ENCODE measurements around the gene GRB14.
"Not testable (repeated sequence)": the region's sequence is repeated elsewhere in the genome, so short reads cannot be mapped to it uniquely, and the experiment has no call there.

The GRB14 gene

GRCh38 chr2:164554487-164554886 is 66.8 kb downstream of the GRB14 start:
- DNase-seq = no peak

DNA sequence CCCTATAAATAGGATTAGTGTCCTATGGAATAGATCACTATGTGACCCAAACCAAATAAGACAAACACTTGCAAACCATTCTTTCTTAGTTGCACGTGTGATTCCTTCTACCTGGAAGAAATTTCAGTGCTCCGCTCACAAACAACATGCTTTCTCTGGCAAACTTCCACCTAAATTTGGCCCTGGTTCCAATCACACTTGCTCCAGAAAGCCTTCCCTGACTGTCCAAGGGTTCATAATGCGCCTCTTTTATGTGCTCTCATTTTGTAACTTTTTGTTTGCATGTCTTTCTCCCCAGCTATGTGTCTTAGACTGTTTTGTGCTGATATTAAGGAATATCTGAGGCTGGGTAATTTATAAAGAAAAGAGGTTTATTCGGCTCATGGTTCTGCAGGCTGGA is 69.8 kb downstream of the GRB14 start:
- no peak for DNase-seq

DNA sequence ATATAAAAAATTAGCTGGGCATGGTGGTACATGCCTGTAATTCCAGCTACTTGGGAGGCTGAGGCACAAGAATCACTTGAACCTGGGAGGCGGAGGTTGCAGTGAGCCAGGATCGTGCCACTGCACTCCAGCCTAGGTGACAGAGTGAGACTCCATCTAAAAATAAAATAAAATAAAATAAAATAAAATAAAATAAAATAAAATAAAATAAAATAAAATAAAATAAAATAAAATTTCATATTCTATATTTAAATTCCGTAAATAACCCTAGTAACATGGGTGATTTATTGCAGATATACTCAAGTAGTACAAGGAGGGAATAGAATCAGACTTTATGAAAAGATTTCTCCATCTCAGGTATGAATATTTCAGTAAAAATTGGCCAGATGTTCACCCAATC is 71.6 kb downstream of the GRB14 start:
- not testable (repeated sequence) for DNase-seq

DNA sequence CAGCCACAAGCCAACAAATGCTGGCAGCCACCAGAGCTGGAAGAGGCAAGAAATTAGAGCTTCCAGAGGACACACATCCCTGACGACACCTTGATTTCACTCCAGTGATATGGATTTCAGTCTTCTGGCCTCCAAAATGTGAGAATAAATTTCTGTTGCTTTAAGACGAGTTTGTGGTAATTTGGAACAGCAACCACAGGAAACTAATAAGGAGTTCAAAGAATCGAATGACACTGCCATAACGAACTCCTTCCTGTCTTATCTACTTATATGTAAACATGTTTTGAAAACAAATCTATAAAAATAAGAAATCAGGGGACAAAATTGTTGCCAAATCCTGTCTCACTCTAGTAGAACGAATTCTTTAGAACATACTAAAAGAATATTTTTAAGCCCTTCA is 75.8 kb downstream of the GRB14 start:
- no peak for DNase-seq

DNA sequence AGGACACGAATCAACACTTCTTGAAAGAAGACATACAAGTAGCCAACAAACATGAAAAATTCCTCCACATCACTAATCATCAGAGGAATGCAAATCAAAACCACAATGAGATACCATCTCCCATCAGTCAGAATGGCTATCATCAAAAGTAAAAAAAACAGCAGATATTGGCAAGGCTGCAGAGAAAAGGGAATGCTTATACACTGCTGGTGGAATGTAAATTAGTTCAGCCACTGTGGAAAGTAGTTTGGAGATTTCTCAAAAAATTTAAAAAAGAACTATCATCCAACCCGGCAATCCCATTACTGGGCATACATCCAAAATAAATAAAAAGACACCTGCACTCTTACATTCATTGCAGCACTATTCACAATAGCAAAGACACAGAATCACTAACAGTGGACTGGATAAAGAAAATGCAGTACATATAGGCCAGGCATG is 78.7 kb downstream of the GRB14 start:
- no peak for DNase-seq

GRCh38 chr2:164538240-164538866 is 82.9 kb downstream of the GRB14 start:
- no peak for DNase-seq

GRCh38 chr2:164535280-164536025 is 85.8 kb downstream of the GRB14 start:
- no peak for DNase-seq

- DNase-seq = no peak
Measured at GRCh38 chr2:164530464-164530863, 90.8 kb downstream of the GRB14 start.

- no peak for DNase-seq
Measured at GRCh38 chr2:164523726-164524125, 97.6 kb downstream of the GRB14 start.

GRCh38 chr2:164523009-164523408 is 98.3 kb downstream of the GRB14 start:
- no peak for DNase-seq

DNA sequence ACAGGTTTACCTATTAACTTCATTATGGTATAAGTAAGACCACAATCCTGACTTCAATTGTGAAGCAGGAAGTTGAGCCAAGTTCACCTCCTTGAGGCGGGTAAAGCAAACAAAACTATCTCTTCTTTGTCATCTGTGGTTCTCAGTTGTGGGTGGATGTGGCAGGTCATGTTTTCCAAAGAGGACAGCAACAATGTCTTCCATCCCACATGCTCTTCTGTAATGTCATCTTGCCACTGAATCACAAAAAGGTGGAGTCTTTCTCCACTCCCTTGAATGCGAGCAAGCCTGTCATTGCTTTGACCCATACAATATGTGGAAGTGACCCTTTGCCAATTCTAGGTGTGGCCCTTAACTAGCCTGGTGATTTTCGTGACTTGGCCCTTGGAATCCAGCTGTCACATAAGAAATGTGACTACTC is 98.7 kb downstream of the GRB14 start:
- no peak for DNase-seq

DNA sequence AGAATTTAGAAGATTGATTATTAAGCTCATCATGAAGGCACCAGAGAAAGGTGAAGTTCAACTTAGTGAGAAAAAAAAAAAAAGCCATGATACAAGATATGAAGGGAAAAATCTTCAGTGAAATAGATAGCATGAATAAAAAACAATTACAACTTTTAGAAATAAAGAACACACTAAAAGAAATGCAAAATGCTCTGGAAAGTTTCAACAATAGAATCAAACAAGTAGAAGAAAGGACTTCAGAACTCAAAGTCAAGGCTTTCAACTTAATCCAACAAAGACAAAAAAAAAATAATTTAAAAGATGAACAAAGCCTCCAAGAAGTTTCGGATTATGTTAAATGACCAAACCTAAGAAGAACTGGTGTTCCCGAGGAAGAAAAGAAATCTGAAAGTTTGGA is 105.5 kb downstream of the GRB14 start:
- DNase-seq = no peak

DNA sequence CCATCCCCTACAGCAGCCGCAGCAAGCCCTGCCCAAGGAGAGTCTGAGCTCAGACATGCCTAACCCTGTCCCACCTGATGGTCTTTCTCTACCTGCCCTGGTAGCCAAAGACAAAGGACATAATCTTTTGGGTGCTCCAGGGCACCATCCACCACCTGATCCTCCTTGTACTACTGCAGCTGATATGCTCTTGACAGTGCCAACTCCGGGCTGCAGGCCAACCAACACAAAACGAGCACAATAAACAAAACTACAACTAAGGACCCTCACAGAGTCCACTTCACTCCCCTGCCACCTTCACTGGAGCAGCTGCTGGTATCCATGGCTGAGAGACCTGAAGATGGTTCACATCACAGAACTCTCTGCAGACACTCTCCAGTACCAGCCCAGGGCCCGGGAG is 106.3 kb downstream of the GRB14 start:
- no peak for DNase-seq

GRCh38 chr2:164514491-164514890 is 106.8 kb downstream of the GRB14 start:
- no peak for DNase-seq

DNA sequence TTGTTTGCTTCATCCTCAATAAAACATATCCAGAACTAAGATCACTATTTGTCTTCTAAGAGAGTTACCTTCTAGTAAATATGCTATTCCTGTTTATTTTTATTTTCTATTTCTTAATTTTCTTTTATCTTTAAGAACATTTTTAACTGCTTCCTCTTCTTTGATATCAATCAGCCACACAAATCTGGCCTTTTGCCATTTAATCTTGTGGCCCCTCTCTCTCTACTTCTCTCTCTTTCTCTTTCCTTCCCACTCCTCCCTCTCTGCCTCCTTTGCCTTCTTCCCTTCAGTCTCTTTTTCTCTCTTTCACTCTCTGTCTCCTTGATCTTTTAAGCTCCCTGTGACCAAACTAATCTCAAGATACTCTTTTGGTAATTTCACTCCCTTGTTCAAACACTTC is 108.4 kb downstream of the GRB14 start:
- DNase-seq = no peak

GRCh38 chr2:164511738-164512137 is 109.5 kb downstream of the GRB14 start:
- no peak for DNase-seq

GRCh38 chr2:164510895-164511294 is 110.4 kb downstream of the GRB14 start:
- peak in 1 of 2 experiments; percentile 8 for DNase-seq

DNA sequence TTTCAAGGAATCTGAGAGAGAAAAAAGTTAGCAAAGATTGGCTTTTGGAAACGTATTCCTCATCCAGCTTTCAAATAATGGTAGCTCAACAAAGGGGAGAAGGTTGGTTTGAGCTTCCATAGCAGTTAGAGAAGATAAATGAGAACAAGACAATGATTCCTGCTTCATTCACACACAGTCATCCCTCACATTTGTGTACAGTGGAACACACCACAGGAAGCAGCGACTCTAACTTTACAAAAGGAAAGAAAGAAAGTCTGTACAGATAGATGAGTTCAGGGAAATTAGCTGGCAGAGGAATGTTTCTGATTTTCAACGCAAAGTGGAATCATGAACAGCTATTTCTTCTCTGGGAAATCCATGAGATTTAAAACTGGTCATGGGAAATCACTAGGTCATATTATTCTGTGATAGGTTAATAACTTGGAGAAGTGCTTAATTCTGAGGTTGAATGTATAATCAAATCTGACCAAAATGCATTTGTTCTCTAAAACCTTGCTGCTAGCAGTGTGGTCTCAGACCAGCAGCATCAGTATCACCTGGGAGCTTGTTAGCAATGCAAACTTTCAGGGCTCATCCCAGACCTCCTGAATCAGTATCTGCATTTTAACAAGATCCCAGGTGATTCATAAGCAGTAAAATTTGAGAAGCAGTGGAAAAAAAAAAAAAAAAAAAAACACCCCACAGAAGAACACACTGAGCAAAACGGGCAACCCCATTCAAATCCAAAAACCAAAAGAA is 112.0 kb downstream of the GRB14 start:
- DNase-seq = no peak

- DNase-seq = no peak
Measured at GRCh38 chr2:164504253-164504652, 117.0 kb downstream of the GRB14 start.

- DNase-seq = peak in 1 of 2 experiments; percentile 4
Measured at GRCh38 chr2:164498836-164499235, 122.4 kb downstream of the GRB14 start.

DNA sequence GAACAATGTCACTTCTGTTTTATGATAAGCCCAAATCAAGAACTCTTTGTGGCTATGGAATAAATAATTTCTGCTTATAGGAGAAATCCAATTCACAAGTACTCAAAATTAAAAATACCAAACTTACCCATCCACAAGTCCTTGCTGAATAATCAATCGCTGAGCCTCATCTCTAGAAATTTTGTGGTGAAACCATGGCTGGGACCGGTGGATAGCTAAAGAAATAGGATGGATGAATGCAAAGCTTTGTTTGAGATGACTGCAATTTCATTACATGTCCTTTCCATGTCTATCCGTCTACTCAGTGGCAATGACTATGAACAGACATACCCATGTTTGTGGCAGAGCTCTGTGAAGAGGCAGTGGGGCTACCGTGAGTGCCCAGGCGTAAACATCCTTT is 124.4 kb downstream of the GRB14 start:
- DNase-seq = no peak

- DNase-seq = no peak
Measured at GRCh38 chr2:164496421-164496820, 124.9 kb downstream of the GRB14 start.

DNA sequence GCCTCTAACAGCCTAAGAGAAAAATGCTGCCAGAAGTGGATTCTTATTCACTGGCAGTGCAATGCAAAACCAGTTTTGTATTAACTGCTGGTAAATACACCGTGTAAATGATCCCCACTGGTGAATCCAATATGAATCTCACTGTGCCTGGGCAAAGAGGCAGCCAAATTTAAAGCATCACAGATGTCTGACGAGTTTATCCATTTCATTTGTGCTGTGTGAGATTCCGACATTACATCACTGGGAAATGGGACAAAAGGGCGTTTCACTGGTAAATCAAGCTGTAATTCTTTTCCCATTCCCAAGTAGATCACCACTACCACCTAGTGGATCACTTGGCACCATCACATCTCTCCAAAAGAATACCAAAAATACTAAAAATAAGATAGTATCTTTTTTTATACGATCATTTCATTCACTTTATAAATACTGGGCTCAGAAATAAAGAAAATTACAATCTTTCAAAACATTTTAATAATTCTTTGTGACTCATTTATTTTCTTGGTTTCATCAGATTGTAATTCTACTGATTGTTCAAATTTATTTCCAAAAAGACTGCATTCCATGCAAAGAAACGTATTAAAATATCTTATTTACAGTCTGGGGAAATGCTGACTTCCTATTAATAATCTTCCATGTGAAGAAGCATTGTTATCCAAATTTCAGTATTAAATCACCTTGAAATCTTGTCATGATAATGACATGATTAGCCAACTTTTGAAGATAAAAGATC is 125.6 kb downstream of the GRB14 start:
- DNase-seq = no peak
